C4-2B (cell line): Measurements from ENCODE around the gene TMEM242.

Source experiments
- H3K27ac ChIP-seq: fragments of 450-650 bp; 2 replicates; pipeline ENCODE4 v1.5.1; 2017
- ZFX ChIP-seq: fragments of 450-650 bp; IDR thresholded peaks from 2 replicates; pipeline ENCODE4 v1.6.1; 2017
- TF ChIP-seq, protein P1 (sequence below): fragments of 450-650 bp; conservative IDR thresholded peaks from 2 replicates; pipeline ENCODE4 v1.5.1; 2017; ENCODE audit warnings: mild to moderate bottlenecking

The TMEM242 gene

DNA sequence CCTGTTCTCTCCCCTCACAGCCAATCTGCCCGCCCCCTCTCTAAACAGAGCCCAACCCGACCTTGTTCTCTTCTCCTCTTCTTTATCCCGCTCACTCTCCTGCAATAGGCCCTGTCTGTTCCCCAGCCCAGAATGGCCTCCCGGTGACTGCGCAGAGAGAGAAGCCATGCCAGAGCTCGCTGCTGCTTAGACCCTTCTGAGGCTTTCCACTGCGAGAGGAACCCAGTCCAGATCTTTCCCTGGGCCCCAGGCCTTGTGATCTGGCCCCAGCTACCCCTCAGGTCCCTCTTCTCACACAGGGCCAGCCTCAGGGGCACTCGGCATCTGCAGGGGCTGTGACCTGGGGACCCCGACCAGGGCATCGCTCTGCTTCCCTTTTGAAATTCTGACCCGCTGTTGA is 58.1 kb downstream of the TMEM242 start:
- no peak overlapping the region for H3K27ac ChIP-seq
- TF ChIP-seq ZFX, result no peak
- TF ChIP-seq, protein P1, sequence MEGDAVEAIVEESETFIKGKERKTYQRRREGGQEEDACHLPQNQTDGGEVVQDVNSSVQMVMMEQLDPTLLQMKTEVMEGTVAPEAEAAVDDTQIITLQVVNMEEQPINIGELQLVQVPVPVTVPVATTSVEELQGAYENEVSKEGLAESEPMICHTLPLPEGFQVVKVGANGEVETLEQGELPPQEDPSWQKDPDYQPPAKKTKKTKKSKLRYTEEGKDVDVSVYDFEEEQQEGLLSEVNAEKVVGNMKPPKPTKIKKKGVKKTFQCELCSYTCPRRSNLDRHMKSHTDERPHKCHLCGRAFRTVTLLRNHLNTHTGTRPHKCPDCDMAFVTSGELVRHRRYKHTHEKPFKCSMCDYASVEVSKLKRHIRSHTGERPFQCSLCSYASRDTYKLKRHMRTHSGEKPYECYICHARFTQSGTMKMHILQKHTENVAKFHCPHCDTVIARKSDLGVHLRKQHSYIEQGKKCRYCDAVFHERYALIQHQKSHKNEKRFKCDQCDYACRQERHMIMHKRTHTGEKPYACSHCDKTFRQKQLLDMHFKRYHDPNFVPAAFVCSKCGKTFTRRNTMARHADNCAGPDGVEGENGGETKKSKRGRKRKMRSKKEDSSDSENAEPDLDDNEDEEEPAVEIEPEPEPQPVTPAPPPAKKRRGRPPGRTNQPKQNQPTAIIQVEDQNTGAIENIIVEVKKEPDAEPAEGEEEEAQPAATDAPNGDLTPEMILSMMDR, result no peak

DNA sequence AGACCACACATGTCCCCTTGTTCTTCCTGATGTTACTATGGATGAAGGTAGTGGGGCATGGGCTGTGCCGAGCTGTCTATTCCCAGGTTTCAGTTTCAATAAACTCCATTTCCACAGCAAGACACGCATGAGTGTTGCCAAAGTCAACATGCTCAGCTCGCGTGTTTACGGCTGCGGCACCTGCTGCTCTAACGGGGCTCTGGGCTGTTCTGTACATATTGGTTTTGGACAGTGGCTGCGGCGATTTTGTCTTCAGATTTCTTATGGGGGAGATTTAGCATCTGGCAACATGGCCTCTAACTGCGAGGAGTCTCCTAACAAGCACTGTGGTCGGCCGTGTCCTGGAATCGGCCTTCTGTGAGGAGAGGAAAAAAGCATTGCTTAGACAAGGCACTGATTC is 58.6 kb downstream of the TMEM242 start:
- no peak overlapping the region for H3K27ac ChIP-seq

DNA sequence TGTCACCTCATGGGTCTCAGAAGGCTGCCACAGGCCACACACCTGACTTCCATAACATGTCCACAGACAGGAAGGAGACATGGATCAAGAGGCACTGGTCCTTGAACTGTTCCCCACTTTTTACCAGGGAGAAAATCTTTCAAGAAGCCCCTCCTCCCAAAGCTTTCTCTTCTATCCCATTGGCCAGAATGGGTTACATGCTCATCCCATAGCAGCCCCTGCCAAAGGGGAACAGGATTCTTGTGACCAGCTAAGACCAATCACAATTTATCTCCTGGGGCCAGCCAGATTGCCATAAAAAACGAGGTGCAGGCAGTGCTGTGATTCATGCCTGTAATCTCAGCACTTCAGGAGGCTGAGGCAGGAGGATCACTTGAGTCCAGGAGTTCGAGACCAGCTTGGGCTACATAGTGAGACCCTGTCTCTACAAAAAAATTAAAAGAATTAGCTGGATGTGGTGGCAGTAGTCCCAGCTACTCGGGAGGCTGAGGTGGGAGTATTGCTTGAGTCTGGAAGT is 59.4 kb downstream of the TMEM242 start:
- H3K27ac ChIP-seq, result no peak overlapping the region
- TF ChIP-seq, protein P1, result no peak
- no peak for TF ChIP-seq ZFX

More for the DNA sequence above, 58.6 kb downstream of the TMEM242 start:
- no peak for TF ChIP-seq ZFX
- TF ChIP-seq, protein P1, result no peak

DNA sequence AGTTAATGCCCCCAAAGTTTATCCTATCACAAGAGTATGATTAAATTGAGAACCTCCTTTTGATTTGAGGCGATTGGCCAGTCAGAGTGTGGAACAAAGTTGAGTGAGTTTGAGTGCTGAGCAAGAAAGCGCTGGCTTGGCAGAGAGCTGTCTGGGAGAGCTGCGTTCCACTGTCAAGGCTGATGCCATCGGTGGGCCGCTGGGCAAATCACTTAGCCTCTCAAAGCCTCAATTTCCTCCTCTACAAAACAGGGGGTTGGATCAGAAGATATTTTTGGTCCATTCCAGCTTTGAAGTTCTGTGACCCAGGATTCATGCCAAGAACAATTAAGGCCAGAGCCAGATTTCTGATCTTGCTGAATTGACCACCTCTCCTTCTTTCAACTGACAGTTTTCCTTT is 60.2 kb downstream of the TMEM242 start:
- TF ChIP-seq, protein P1, result no peak
- no peak for TF ChIP-seq ZFX
- H3K27ac ChIP-seq, result no peak overlapping the region

DNA sequence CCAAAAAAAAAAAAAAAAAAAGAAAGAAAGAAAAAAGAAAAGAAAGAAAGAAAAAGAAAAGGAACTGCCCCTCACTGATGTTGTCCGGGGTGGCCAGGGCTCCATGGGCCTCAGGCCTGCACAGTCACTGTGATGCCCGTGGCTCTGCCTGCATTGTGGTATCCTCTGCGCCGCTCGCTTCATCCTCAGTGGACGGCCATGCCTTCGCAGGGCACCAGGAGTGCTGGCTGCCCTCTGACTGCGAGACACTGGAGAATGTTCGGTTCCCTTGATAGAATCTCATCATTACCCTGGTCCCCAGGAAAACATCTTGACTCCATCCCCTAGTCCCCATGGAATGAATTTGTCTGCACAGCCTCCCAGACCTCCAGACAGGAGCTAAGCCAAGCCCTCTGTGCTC is 61.7 kb downstream of the TMEM242 start:
- TF ChIP-seq, protein P1, result no peak
- TF ChIP-seq ZFX, result no peak
- no peak overlapping the region for H3K27ac ChIP-seq

DNA sequence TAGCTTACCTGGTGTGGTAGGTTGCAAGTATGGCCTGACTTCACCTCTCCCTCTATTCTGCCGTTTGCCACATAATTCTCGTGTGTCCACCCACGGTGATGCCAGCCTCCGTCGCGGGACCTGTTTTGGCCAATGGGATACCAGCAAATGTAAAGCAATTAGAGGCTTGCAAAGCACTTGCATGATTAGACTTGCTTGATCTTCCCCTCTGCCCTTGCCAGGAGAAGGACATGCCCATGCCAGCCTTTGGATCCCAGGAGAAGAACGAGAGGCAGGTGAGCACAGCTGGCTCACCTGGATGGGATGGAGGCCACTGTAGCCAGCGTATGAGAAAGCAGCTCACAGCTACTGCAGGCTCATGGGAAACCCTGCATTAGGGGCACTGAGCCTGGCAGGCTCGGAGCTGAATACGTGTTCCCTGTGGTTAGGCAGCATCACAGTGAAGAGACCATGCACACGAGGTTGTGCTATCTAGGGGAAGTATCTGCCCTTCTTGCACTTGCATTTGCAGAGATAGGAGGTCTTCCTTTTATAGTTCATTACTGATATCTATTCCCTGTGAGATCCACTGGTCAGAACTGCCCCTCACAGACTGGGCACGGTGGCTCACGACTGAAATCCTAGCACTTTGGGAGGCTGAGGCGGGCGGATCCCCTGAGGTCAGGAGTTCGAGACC is 62.4 kb downstream of the TMEM242 start:
- H3K27ac ChIP-seq, result no peak overlapping the region
- TF ChIP-seq ZFX, result no peak
- TF ChIP-seq, protein P1, result no peak

DNA sequence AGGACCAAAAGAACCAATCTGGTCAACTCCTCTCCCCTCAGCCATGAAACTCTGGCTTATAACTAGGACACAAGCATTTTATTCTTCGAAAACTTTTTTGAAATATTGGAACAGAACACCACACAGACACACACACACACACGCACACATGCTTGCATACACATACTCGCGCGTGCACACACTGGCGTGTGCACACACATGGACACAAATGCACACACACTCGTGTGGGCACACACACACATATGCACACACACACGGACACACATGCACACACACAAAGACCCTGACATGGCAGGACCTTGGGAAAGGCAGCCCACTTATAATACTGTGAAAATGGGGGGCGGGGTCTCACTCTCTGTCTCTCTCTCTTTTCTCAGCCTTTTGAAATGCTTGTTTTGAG is 63.9 kb downstream of the TMEM242 start:
- no peak for TF ChIP-seq ZFX
- TF ChIP-seq, protein P1, result no peak
- H3K27ac ChIP-seq, result no peak overlapping the region
